HCT116 (cell line): ENCODE data around the gene FRMPD4.

ENCODE experiments used
- ATF3 ChIP-seq: IDR thresholded peaks from 2 replicates; pipeline ENCODE4 v1.6.1; 2012
- CTCF ChIP-seq, 3 experiments: fragments of 200-600 bp in 1 of 3; sonication (generic) in 1 of 3; IDR thresholded peaks in 2 of 3; conservative IDR thresholded peaks in 1 of 3; 2 replicates each; pipeline ENCODE4 v1.5.1; 2012 to 2017; ENCODE audit warnings: low read depth in 2 of 3, low read length in 2 of 3, antibody characterized with exemption in 1 of 3, borderline replicate concordance in 1 of 3, control low read depth in 1 of 3, mild to moderate bottlenecking in 1 of 3, mixed read lengths in 1 of 3, mixed run types in 1 of 3, moderate library complexity in 1 of 3; ENCODE audit not compliant: insufficient read depth in 1 of 3
- EZH2 ChIP-seq: fragments of 200-600 bp; sonication (generic); IDR thresholded peaks from 2 replicates; pipeline ENCODE4 v1.6.1; 2017; ENCODE audit warnings: antibody characterized with exemption, mixed run types
- EZH2phosphoT487 ChIP-seq: fragments of 200-600 bp; IDR thresholded peaks from 2 replicates; pipeline ENCODE4 v1.6.1; 2018; ENCODE audit warnings: antibody characterized with exemption, borderline replicate concordance
- FOSL1 ChIP-seq: IDR thresholded peaks from 2 replicates; pipeline ENCODE4 v1.6.1; 2012; ENCODE audit warnings: low read depth
- MAX ChIP-seq: IDR thresholded peaks from 2 replicates; pipeline ENCODE4 v1.6.1; 2012
- POLR2A ChIP-seq: IDR thresholded peaks from 2 replicates; pipeline ENCODE4 v1.7.0; 2011; ENCODE audit warnings: borderline replicate concordance; ENCODE audit not compliant: insufficient read depth, insufficient read length; ENCODE audit errors: extremely low read depth
- POLR2AphosphoS5 ChIP-seq: IDR thresholded peaks from 2 replicates; pipeline ENCODE4 v1.6.1; 2011; ENCODE audit warnings: mild to moderate bottlenecking, low read depth, low read length, moderate library complexity
- SP1 ChIP-seq: IDR thresholded peaks from 2 replicates; pipeline ENCODE4 v1.6.1; 2012; ENCODE audit warnings: low read depth
- ZFX ChIP-seq: fragments of 450-650 bp; IDR thresholded peaks from 2 replicates; pipeline ENCODE4 v1.6.1; 2017

GRCh38 chrX:12716574-12716973, 578.3 kb downstream of the FRMPD4 start:
- TF ChIP-seq CTCF (IDR thresholded peaks at IDR 0.05 in 2 of 3, conservative IDR thresholded peaks at IDR 0.05 in 1 of 3; ENCODE audit: borderline replicate concordance in 1 of 3, insufficient read depth in 1 of 3, low read depth in 2 of 3, low read length in 2 of 3) (no peak), SP1 (no peak), MAX (no peak), ATF3 (no peak), POLR2A (no peak), ZFX (no peak), POLR2AphosphoS5 (no peak), EZH2phosphoT487 (no peak), EZH2 (no peak), FOSL1 (no peak)
